HG03442 (cell line): ENCODE data around the gene CD47.
A peak's percentile ranks its signal among the peaks of the same experiment; 100 is the strongest.

Experiments used
- ATAC-seq: cut with Tn5 transposase; IDR thresholded peaks from one replicate; pipeline ENCODE4 v1.9.1; 2021; ENCODE audit warnings: mild to moderate bottlenecking, moderate library complexity; ENCODE audit not compliant: unreplicated experiment

CD47 gene

GRCh38 chr3:108090701-108091497 lies at the start of gene CD47:
CD47 (minus strand) TSS chr3:108091031; CDS start chr3:108090908, 123 bp downstream.
- ATAC-seq: peak; percentile 61

- ATAC-seq: no peak
These were observed 46.6 kb upstream of the CD47 start for GRCh38 chr3:108137460-108137814.

DNA sequence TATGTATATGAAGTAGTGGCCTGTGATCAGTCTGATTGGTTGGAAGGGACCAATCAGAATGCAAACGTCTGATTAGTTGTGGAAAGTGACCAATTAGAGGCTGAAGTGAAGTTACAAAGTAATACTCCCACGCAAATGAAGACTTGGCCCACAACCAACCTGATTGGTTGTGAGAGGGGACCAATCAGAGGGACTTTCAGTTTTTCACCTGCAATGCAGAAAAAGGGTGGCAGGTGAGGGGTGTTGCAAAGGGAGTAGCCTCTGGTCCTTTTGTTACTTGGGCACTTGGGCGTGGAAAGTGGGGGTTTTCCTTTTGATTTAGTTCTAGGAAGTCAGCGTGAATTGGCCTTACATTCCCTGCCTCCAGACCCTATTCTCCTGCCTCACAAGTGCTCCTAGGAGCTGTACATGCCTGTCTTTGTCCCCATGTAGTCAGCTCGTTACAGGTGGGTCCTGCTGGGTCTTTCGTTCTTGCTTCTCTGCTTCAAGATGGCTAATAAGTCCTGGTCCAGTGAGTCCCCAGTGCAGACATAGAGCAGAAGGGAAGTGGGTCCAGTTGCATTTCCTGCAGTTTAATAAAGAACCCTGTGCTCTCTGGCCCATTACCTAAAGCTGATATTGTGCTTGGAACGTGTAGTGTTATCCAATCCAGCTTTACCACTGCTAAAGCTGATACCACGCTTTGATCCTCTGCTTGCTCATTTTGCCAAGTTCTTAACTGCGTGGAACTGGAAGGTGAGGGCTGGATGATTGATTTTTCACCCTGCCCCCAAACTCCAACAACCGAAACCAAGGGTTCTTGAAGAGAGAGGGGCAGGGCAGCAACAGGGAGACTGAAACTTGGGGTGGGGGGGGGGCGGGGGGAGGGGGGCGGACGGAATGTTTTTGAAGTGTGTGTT lies 46.0 kb upstream of the CD47 start:
- ATAC-seq: no peak

GRCh38 chr3:108134555-108134880 lies 43.7 kb upstream of the CD47 start:
- ATAC-seq: peak; percentile 29

GRCh38 chr3:108133858-108134554 lies 43.2 kb upstream of the CD47 start:
- peak; percentile 53 for ATAC-seq

DNA sequence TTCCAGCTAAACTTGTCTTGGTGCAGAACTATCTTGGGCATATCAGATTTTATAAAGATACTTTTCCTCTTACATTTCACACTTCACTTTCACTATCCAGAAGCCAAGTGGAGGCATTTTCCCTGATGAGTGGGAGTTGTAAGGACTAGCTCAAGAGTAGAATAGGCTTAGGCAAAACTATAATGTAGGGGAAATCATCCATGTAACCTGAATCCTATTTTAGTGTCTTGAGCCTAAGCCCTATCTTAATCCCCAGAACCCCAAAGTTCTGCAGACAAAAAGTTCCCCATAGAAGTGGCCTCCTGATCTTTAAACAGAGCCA lies 42.2 kb upstream of the CD47 start:
- no peak for ATAC-seq

- ATAC-seq: no peak
These were observed 40.8 kb upstream of the CD47 start for GRCh38 chr3:108131475-108132134.

DNA sequence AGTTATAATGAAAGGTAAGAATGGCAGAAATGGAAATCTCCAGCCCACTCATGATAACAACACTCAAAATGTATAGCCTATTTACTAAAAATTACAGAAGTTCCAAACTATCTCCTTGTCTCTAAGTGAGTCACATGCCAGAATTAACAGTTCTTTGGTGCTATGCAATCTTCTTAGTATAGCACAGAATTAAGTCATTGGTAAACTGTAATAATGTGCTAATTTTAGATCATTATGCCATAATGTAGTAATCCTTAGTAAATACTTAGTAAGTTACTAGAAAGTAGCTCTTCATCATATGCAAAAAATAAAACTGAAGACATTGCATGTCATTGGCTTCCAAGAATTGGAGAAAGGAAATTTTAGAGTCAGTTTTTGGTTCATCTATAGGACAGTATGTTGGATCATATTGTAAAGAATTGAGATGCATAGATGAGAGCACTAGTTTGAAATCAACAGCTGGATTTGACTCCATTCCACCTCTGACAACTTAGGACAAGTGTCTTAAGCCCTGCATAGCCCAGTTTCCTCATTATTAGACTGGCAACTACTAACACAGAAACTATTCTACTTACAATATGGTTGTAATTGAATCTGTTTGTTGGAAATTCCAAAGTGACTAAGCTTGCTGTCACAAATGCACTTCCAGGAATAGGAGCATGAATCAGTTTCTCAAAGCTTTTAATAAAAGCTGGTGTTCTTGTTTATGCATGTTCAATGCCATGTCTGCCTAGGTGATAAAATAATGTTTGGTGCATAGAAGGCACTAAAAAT lies 40.1 kb upstream of the CD47 start:
- ATAC-seq: no peak

DNA sequence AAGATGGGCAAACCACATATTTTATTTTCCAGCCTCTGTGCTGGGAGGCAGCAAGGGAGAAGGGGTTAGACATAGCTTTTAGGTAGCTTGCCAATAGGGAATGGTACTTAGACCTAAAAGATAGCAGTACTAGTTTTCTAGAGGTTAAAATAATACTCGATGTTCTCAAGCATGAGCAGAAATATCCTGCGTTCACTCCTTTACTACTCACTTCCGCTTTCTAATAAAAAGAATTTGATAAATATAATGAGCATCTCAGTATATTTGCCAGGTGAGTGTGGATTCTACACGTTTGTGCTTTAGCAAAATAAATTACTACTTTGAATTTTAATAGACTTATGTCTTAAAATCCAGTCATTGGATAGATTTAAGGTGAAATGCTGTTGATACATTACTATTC lies 39.4 kb upstream of the CD47 start:
- no peak for ATAC-seq

DNA sequence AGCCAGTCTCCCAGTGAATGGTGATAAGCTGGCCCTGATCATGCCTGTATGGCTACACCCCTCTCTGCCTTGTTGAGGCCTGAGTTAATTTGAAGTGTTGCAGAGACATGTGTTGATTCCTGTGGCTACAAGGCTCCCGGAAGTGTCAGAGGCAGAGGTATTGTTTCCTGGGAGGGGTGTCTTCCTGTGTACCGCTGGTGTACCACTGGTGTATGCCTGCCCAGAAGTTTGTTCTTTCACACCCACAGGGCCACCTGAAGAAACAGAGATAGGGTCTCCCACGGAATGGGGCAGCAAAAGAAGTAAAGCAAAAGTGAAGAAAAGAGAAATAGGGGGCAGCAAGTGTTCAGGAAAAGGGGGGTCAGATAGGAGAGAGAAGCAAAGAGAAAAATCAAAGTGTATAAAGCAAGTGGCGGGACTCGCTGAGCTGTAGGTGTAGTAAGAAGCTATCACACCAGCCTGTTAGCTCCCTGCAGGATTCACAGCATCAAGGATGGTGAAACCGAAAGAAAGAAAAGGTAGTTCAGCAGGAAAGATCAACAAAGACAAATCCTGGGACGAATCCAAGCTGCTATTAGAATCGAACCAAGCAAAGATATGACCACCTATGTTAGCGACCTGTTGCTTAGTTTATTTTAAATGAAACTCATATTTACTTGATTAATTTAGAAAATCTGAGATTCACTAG lies 36.6 kb upstream of the CD47 start:
- peak; percentile 10 for ATAC-seq

- ATAC-seq: no peak
These were observed 35.5 kb upstream of the CD47 start for GRCh38 chr3:108126348-108126747.

DNA sequence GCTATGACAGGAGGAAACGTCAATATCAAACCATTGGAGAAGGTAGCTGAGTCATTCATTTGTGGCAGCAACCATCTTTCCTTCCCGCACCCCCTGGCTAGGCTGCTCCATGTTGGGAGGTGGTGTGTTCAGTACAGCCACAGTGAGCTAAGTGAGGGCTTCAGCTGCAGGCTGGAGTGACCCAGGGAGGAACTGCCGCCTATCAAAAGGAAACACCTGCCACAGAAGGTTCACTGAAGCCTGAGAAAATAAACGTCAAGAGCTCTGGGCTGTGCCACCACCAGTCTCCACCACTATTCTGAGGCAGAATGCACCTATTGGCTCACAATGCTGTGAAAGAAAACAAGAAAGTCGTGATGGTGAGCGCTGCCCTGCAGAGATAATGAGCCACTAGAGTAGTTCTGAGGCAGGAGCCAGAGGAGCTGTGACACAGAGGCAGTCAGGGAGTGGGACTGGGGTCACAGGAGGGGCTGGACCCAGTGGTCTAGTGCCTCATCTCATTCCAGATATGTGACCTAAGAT lies 34.8 kb upstream of the CD47 start:
- peak; percentile 40 for ATAC-seq

DNA sequence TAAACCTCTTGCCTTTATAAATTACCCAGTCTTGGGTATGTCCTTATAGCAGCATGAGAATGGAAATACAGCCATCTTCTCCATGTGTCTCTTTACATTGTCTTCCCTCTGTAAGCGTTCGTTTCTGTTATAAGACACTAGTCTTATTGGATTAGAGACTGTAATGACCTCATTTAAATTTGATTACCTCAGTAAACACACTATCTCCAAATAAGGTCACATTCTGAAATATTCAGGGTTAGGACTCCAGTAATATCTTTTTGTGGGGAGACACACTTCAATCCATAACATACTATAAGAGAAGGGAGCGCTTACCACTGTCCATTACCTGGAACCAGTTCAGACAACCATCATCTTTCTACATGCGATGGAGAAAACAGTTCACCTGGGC lies 34.3 kb upstream of the CD47 start:
- no peak for ATAC-seq

GRCh38 chr3:108124337-108125152 lies 33.7 kb upstream of the CD47 start:
- ATAC-seq: peak; percentile 81

- ATAC-seq: no peak
These were observed 32.5 kb upstream of the CD47 start for GRCh38 chr3:108123326-108123725.

DNA sequence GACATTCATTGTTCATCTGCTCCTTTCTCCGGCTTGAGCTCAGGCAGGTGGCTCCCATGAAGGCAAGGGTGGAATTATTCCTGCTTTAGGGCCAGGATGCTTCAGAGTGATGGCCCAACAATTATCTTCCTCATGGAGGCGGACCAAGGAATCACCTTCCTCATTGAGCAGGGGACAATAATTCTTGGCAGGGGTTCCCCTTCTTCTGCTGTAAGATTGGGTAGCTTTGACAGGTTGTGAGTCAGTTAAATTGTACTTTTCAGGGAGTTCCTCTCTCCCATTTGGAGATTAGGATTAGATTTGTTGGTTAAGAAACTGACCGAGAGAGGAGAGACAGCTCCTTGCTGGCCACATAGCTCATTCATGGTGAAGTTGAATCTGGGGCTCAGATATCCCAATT lies 31.4 kb upstream of the CD47 start:
- no peak for ATAC-seq

GRCh38 chr3:108119398-108120104 lies 28.7 kb upstream of the CD47 start:
- ATAC-seq: no peak
